ENCODE measurements around the gene MYL2. TPM values are rescaled to one million over a fixed set of nuclear protein-coding genes. Genes with fewer than 3 reads are reported as not detected.

Gene MYL2
- total and polyA plus RNA-seq, 2 experiments from 2014 or later = not detected

- TF ChIP-seq, protein P1, sequence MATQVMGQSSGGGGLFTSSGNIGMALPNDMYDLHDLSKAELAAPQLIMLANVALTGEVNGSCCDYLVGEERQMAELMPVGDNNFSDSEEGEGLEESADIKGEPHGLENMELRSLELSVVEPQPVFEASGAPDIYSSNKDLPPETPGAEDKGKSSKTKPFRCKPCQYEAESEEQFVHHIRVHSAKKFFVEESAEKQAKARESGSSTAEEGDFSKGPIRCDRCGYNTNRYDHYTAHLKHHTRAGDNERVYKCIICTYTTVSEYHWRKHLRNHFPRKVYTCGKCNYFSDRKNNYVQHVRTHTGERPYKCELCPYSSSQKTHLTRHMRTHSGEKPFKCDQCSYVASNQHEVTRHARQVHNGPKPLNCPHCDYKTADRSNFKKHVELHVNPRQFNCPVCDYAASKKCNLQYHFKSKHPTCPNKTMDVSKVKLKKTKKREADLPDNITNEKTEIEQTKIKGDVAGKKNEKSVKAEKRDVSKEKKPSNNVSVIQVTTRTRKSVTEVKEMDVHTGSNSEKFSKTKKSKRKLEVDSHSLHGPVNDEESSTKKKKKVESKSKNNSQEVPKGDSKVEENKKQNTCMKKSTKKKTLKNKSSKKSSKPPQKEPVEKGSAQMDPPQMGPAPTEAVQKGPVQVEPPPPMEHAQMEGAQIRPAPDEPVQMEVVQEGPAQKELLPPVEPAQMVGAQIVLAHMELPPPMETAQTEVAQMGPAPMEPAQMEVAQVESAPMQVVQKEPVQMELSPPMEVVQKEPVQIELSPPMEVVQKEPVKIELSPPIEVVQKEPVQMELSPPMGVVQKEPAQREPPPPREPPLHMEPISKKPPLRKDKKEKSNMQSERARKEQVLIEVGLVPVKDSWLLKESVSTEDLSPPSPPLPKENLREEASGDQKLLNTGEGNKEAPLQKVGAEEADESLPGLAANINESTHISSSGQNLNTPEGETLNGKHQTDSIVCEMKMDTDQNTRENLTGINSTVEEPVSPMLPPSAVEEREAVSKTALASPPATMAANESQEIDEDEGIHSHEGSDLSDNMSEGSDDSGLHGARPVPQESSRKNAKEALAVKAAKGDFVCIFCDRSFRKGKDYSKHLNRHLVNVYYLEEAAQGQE (IDR thresholded peaks at IDR 0.05; ENCODE audit: unreplicated experiment) = no peak
- no peak for TF ChIP-seq CREB1 (CRISPR knock-in tag; IDR thresholded peaks at IDR 0.05; ENCODE audit: low read depth)
Measured at GRCh38 chr12:110935588-110935987, 15.2 kb upstream of the MYL2 start (continued).

DNA sequence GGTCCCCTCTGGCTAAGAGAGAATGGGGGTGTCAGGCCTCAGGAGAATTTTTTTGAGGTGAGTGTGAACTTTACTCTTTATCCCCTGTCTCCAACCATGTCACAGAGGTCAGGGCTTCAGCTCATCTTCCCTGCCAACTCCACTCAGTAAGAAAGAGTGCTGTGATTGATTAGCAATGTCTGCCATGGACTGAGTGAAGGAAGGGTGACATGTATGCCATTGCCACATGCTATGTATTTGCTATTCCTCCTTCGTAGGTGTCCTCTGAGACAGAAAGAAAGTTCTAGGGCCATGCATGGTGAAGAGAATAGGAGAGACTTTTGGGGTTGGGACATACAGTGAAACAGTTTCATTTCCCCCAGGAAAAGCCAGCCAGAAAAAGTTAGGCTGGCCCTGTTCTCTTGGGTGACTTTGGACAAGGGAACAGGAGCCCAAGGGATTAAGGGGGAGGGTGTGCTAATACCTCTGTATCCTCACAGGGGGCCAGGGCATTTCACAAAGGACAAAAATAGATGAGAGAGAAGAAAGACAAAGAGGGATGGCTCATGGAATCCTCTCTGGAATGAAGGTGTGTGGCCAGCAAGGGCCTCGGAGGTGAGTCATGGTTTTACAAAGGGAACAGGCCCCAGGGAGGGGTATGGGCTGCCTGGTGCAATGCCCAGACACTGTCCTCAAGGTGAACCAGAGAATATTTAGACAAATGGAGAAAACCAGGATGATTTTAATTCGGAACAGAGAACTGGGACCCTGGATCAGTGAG, 13.9 kb upstream of the MYL2 start:
- Mint-ChIP-seq H3K27me3 (ENCODE audit: insufficient read depth, low read depth, poor library complexity) (peaks cover 17% of the 10 kb centered on the region), H3K9me3 (peaks cover 5% of the 10 kb centered on the region; the same call in 2 of the 3 replicates), H3K4me3 (peak overlapping the region; percentile 42; the same call in 1 of the 3 replicates), H3K4me1 (peaks cover 49% of the 10 kb centered on the region), H3K27ac (no peak overlapping the region), H3K36me3 (ENCODE audit: low read depth) (peaks cover 9% of the 10 kb centered on the region)
- no peaks in the 10 kb centered on the region for H3K79me2 ChIP-seq (replicated peaks; ENCODE audit: insufficient read depth)
- peaks cover 20% of the 10 kb centered on the region for H3K4me1 ChIP-seq (ENCODE audit: insufficient read depth)
- 0 out of 2 replicates have a peak, but pooled peaks cover 5% of the 10 kb centered on the region for H3K9me2 ChIP-seq (ENCODE audit: insufficient read depth)
- H3K36me3 ChIP-seq (ENCODE audit: insufficient read depth) = no peaks in the 10 kb centered on the region
- no peaks in the 10 kb centered on the region for H3F3A ChIP-seq (replicated peaks; ENCODE audit: low read depth)
- peak; percentile 74 for DNase-seq (ENCODE audit: low spot score)
- H4K20me1 ChIP-seq (replicated peaks; ENCODE audit: insufficient read depth) = no peaks in the 10 kb centered on the region
- H2AFZ ChIP-seq = 0 out of 2 replicates have a peak overlapping the region, but pooled peaks have one; percentile 21
- ATAC-seq = peak; percentile 35
- no peak overlapping the region for H3K27ac ChIP-seq (ENCODE audit: low read depth)
- H3K4me3 ChIP-seq = no peak overlapping the region
- H3K4me2 ChIP-seq = peak overlapping the region; percentile 4; the same call in 1 of the 2 replicates
- no peaks in the 10 kb centered on the region for H3K27me3 ChIP-seq (ENCODE audit: insufficient read depth)
- no peak for TF ChIP-seq STAT1 (IDR thresholded peaks at IDR 0.05; ENCODE audit: unreplicated experiment)
- no peak for TF ChIP-seq NANOG (IDR thresholded peaks at IDR 0.05; ENCODE audit: borderline replicate concordance)
- no peak for TF ChIP-seq ZNF331 (CRISPR knock-in tag; IDR thresholded peaks at IDR 0.05; ENCODE audit: low read depth)
- TF ChIP-seq ZNF114 (CRISPR knock-in tag; IDR thresholded peaks at IDR 0.05) = no peak
- TF ChIP-seq, protein P2, sequence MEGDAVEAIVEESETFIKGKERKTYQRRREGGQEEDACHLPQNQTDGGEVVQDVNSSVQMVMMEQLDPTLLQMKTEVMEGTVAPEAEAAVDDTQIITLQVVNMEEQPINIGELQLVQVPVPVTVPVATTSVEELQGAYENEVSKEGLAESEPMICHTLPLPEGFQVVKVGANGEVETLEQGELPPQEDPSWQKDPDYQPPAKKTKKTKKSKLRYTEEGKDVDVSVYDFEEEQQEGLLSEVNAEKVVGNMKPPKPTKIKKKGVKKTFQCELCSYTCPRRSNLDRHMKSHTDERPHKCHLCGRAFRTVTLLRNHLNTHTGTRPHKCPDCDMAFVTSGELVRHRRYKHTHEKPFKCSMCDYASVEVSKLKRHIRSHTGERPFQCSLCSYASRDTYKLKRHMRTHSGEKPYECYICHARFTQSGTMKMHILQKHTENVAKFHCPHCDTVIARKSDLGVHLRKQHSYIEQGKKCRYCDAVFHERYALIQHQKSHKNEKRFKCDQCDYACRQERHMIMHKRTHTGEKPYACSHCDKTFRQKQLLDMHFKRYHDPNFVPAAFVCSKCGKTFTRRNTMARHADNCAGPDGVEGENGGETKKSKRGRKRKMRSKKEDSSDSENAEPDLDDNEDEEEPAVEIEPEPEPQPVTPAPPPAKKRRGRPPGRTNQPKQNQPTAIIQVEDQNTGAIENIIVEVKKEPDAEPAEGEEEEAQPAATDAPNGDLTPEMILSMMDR (conservative IDR thresholded peaks at IDR 0.05; ENCODE audit: low read depth in 2 of 2) = no peak
- TF ChIP-seq CREB1 (CRISPR knock-in tag; IDR thresholded peaks at IDR 0.05; ENCODE audit: low read depth) = no peak
- TF ChIP-seq EZH2phosphoT487 (IDR thresholded peaks at IDR 0.05; ENCODE audit: unreplicated experiment) = no peak
- TF ChIP-seq, protein P1 (IDR thresholded peaks at IDR 0.05; ENCODE audit: unreplicated experiment) = no peak
